Caco-2 (cell line): ENCODE results near the gene ZDHHC14. TPM values are rescaled to one million over a fixed set of nuclear protein-coding genes. Genes with fewer than 3 reads are reported as not detected.

ENCODE experiments used
- BruUV-seq: library from RNA; stranded (reverse); fragments of 400-500 nt; replicated peaks from 2 replicates; lab custom pipeline; 2021; lab: Mats Ljungman, UMichigan
- CTCF ChIA-PET: fragments of 300-600 bp; sonication (Branson Sonifier 250); formaldehyde crosslinking; loops from one replicate; lab custom pipeline; 2022; ENCODE audit warnings: antibody characterized with exemption; lab: Charles Lee
- POLR2A ChIA-PET: fragments of 300-600 bp; sonication (Branson Sonifier 250); formaldehyde crosslinking; loops from one replicate; lab custom pipeline; 2022; ENCODE audit warnings: antibody characterized with exemption; lab: Charles Lee
- DNase-seq, 2 experiments: peaks; one replicate each; pipeline versions ENCODE4 v3.0.0 to v3.0.0-alpha.2; 2020 to 2022
- H3K27me3 ChIP-seq: replicated peaks from 2 replicates; pipeline ENCODE4 v1.6.0; 2011; ENCODE audit warnings: low read length; ENCODE audit not compliant: control insufficient read depth, insufficient read depth
- H3K36me3 ChIP-seq: 2 replicates; pipeline ENCODE4 v1.5.1; 2011; ENCODE audit warnings: low read length; ENCODE audit not compliant: control insufficient read depth, insufficient read depth
- H3K4me1 ChIP-seq: fragments of 250-450 bp; sonication (Bioruptor Pico); 2 replicates; pipeline ENCODE4 v1.5.1; 2020; ENCODE audit warnings: mild to moderate bottlenecking
- H3K4me3 ChIP-seq: 2 replicates; pipeline ENCODE4 v1.5.1; 2011; ENCODE audit warnings: low read depth, mild to moderate bottlenecking, control low read depth, low read length
- H3K9me3 ChIP-seq: fragments of 250-450 bp; sonication (Bioruptor Pico); 2 replicates; pipeline ENCODE4 v1.5.1; 2020; ENCODE audit warnings: mild to moderate bottlenecking, moderate library complexity
- H3K27ac Mint-ChIP-seq: one replicate; pipeline ENCODE4 v1.8.0; 2022; ENCODE audit warnings: mixed read lengths; ENCODE audit not compliant: unreplicated experiment
- H3K27me3 Mint-ChIP-seq: one replicate; pipeline ENCODE4 v1.8.0; 2022; ENCODE audit warnings: mixed read lengths; ENCODE audit not compliant: insufficient read depth, unreplicated experiment
- H3K36me3 Mint-ChIP-seq: one replicate; pipeline ENCODE4 v1.8.0; 2022; ENCODE audit warnings: mild to moderate bottlenecking, mixed read lengths; ENCODE audit not compliant: insufficient read depth, unreplicated experiment
- H3K4me1 Mint-ChIP-seq: one replicate; pipeline ENCODE4 v1.8.0; 2022; ENCODE audit warnings: low read depth, mixed read lengths; ENCODE audit not compliant: unreplicated experiment
- H3K4me3 Mint-ChIP-seq: one replicate; pipeline ENCODE4 v1.8.0; 2022; ENCODE audit warnings: mild to moderate bottlenecking, moderate library complexity, mixed read lengths; ENCODE audit not compliant: unreplicated experiment
- H3K9me3 Mint-ChIP-seq: one replicate; pipeline ENCODE4 v1.8.0; 2022; ENCODE audit warnings: mixed read lengths; ENCODE audit not compliant: unreplicated experiment
- CTCF ChIP-seq, 2 experiments: fragments of 200-600 bp in 1 of 2; IDR thresholded peaks; 1 replicate in 1 of 2; 2 replicates in 1 of 2; pipeline versions ENCODE4 v1.5.1 to v1.8.0; 2011 to 2022; ENCODE audit warnings: antibody characterized with exemption in 1 of 2, control low read depth in 1 of 2, inconsistent platforms in 1 of 2, low read depth in 1 of 2, low read length in 1 of 2, mild to moderate bottlenecking in 1 of 2, moderate library complexity in 1 of 2; ENCODE audit not compliant: insufficient read depth in 1 of 2, severe bottlenecking in 1 of 2, unreplicated experiment in 1 of 2
- intact Hi-C: fragments of 100-400 bp; cut with micrococcal nuclease; formaldehyde crosslinking; loops from one replicate; pipeline ENCODE4 v1.10.0; 2022; ENCODE audit not compliant: unreplicated experiment
- total RNA-seq: library from RNA; stranded (reverse); gene quantifications from 2 replicates; pipeline ENCODE4 v1.2.3, GENCODE V29; 2022

The ZDHHC14 gene
- total RNA-seq, 1 experiment from 2014 or later = 22.1 TPM

GRCh38 chr6:157651731-157652490, 270.9 kb downstream of the ZDHHC14 start:
- Mint-ChIP-seq H3K9me3 (no peaks in the 10 kb centered on the region), H3K27me3 (no peaks in the 10 kb centered on the region), H3K4me1 (no peaks in the 10 kb centered on the region), H3K36me3 (peaks cover 21% of the 10 kb centered on the region), H3K27ac (no peak overlapping the region), H3K4me3 (no peak overlapping the region)
- BruUV-seq = no TSS peak
- no peaks in the 10 kb centered on the region; the same call in none of the 2 replicates for H3K36me3 ChIP-seq
- DNase-seq = no peak
- no peak for TF ChIP-seq CTCF (IDR thresholded peaks at IDR 0.05; ENCODE audit: insufficient read depth in 1 of 2, low read depth in 1 of 2, low read length in 1 of 2, severe bottlenecking in 1 of 2, unreplicated experiment in 1 of 2)
- H3K9me3 ChIP-seq = no peaks in the 10 kb centered on the region
- ChIA-PET CTCF (no interaction called here), POLR2A (no interaction called here)
- H3K4me1 ChIP-seq = no peaks in the 10 kb centered on the region
- no peak overlapping the region for H3K4me3 ChIP-seq
- no peaks in the 10 kb centered on the region for H3K27me3 ChIP-seq
- intact Hi-C loops = no loop called here

DNA sequence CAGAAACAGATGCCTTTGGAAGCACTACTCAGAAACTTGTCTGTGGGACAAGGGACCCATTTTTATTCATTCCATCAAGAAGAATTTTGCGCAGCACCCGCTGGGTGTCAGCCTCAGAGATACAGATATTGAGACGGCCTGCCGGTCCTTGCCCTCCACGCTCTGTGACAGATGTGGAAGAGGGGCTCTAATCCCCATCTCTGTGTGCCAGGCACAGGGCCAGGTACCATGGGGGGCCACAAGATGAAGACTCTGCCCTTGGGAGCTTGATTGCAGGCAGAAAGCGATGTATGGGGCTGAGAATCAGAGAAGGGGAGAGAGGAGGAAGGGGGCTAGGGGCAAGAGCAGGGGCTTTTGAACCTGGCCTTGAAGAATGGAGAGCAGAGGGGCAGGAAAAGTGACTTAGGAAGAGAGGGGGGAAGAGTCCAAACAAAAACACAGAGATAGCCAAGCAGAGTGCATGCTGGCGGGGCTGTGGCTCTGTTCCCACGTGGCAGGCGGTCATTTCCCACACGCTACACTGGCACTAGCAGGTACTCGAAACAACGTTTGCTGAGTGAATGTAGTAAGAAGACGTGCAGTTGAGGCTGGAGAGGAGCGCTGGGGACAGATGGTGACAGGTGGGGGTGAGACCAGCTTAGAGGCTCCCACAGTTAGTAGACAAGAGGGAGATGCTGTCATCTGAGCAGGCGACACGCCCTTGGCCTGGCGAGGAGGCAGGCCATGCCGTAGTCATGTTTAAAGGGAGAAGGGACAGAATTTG, 271.8 kb downstream of the ZDHHC14 start:
- Histone ChIP-seq H3K9me3 (no peaks in the 10 kb centered on the region), H3K4me1 (no peaks in the 10 kb centered on the region), H3K4me3 (no peak overlapping the region), H3K27me3 (no peaks in the 10 kb centered on the region), H3K36me3 (peaks cover 1% of the 10 kb centered on the region)
- Mint-ChIP-seq H3K27ac (no peak overlapping the region), H3K36me3 (peaks cover 17% of the 10 kb centered on the region), H3K4me3 (no peak overlapping the region), H3K4me1 (no peaks in the 10 kb centered on the region), H3K9me3 (no peaks in the 10 kb centered on the region), H3K27me3 (no peaks in the 10 kb centered on the region)
- POLR2A ChIA-PET = no interaction called here
- CTCF ChIA-PET = no interaction called here
- no peak for DNase-seq
- BruUV-seq = no TSS peak
- no peak for TF ChIP-seq CTCF (IDR thresholded peaks at IDR 0.05; ENCODE audit: insufficient read depth in 1 of 2, low read depth in 1 of 2, low read length in 1 of 2, severe bottlenecking in 1 of 2, unreplicated experiment in 1 of 2)
- intact Hi-C loops = no loop called here

DNA sequence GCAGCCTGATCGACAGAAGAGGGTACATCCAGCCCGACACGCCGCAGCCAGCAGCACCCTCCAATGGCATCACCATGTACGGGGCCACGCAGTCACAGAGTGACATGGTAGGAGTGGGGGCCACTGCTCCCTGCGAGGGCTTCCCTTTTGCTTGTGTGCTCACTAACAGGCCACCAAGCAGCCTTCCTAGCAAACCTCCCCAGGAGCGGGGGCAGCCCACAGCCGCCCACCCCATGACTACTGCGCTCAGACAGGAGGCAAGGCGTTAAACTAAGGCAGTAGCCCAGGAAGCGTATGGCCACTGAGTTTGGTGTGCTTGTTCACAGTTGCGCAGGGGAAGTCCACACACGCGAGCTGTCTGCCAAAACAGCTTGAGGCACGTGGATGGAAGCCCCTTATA, 272.5 kb downstream of the ZDHHC14 start:
- ChIA-PET POLR2A (no interaction called here), CTCF (no interaction called here)
- H3K27ac Mint-ChIP-seq = no peak overlapping the region
- no TSS peak for BruUV-seq
- H3K4me1 Mint-ChIP-seq = no peaks in the 10 kb centered on the region
- no peak overlapping the region for H3K4me3 Mint-ChIP-seq
- H3K9me3 Mint-ChIP-seq = no peaks in the 10 kb centered on the region
- H3K36me3 Mint-ChIP-seq = peaks cover 14% of the 10 kb centered on the region
- no peak for TF ChIP-seq CTCF (IDR thresholded peaks at IDR 0.05; ENCODE audit: insufficient read depth in 1 of 2, low read depth in 1 of 2, low read length in 1 of 2, severe bottlenecking in 1 of 2, unreplicated experiment in 1 of 2)
- Histone ChIP-seq H3K9me3 (no peaks in the 10 kb centered on the region), H3K4me3 (no peak overlapping the region), H3K27me3 (no peaks in the 10 kb centered on the region), H3K4me1 (no peaks in the 10 kb centered on the region), H3K36me3 (peaks cover 1% of the 10 kb centered on the region)
- DNase-seq = no peak
- intact Hi-C loops = no loop called here
- H3K27me3 Mint-ChIP-seq = no peaks in the 10 kb centered on the region
